ENCODE measurements around the gene SF3A2.
A peak's percentile ranks its signal among the peaks of the same experiment; 100 is the strongest.

SF3A2 gene

GRCh38 chr19:2252055-2252796 is 15.6 kb downstream of the SF3A2 start:
- WGBS, result 87% methylated on average over 74 of the region's 74 CpGs
- no peaks in the 10 kb centered on the region for H3K4me1 ChIP-seq (ENCODE audit: insufficient read depth, low read length)

GRCh38 chr19:2252797-2253105 is 16.1 kb downstream of the SF3A2 start:
- Histone ChIP-seq H3K4me1 (ENCODE audit: insufficient read depth, low read length) (no peaks in the 10 kb centered on the region), H3K9me3 (ENCODE audit: insufficient read depth, low read depth, low read length) (no peaks in the 10 kb centered on the region), H3K9ac (ENCODE audit: low read depth, low read length) (no peak overlapping the region), H3K27ac (ENCODE audit: low read depth, low read length) (no peak overlapping the region), H3K27me3 (ENCODE audit: insufficient read depth, low read length) (peaks cover 45% of the 10 kb centered on the region), H3K36me3 (ENCODE audit: insufficient read depth, low read length) (peaks cover 4% of the 10 kb centered on the region; the same call in 1 of the 2 replicates), H3K4me3 (ENCODE audit: low read length) (peak overlapping the region; percentile 67)
- WGBS, result 50% methylated on average over 18 of the region's 18 CpGs

More at GRCh38 chr19:2252055-2252796, 15.6 kb downstream of the SF3A2 start:
- Histone ChIP-seq H3K36me3 (ENCODE audit: insufficient read depth, low read length) (peaks cover 9% of the 10 kb centered on the region), H3K27ac (ENCODE audit: low read depth, low read length) (no peak overlapping the region), H3K27me3 (ENCODE audit: insufficient read depth, low read length) (peaks cover 45% of the 10 kb centered on the region), H3K9me3 (ENCODE audit: insufficient read depth, low read depth, low read length) (no peaks in the 10 kb centered on the region), H3K9ac (ENCODE audit: low read depth, low read length) (no peak overlapping the region), H3K4me3 (ENCODE audit: low read length) (no peak overlapping the region; the same call in 1 of the 2 replicates)

GRCh38 chr19:2253106-2254063 is 16.8 kb downstream of the SF3A2 start:
- Histone ChIP-seq H3K27ac (ENCODE audit: low read depth, low read length) (no peak overlapping the region), H3K9ac (ENCODE audit: low read depth, low read length) (peak overlapping the region; percentile 9; the same call in 1 of the 2 replicates), H3K36me3 (ENCODE audit: insufficient read depth, low read length) (peaks cover 4% of the 10 kb centered on the region; the same call in 1 of the 2 replicates), H3K9me3 (ENCODE audit: insufficient read depth, low read depth, low read length) (no peaks in the 10 kb centered on the region), H3K4me1 (ENCODE audit: insufficient read depth, low read length) (no peaks in the 10 kb centered on the region), H3K27me3 (ENCODE audit: insufficient read depth, low read length) (peaks cover 45% of the 10 kb centered on the region), H3K4me3 (ENCODE audit: low read length) (peak overlapping the region; percentile 67)
- WGBS, result 5% methylated on average over 77 of the region's 77 CpGs

- no peak overlapping the region for H3K27ac ChIP-seq (ENCODE audit: low read depth, low read length)
- H3K4me1 ChIP-seq (ENCODE audit: insufficient read depth, low read length), result no peaks in the 10 kb centered on the region
- H3K27me3 ChIP-seq (ENCODE audit: insufficient read depth, low read length), result peaks cover 45% of the 10 kb centered on the region
- no peaks in the 10 kb centered on the region for H3K36me3 ChIP-seq (ENCODE audit: insufficient read depth, low read length)
- peak overlapping the region; percentile 9; the same call in 1 of the 2 replicates for H3K9ac ChIP-seq (ENCODE audit: low read depth, low read length)
- peak overlapping the region; percentile 67 for H3K4me3 ChIP-seq (ENCODE audit: low read length)
- 56% methylated on average over 18 of the region's 20 CpGs for WGBS
- H3K9me3 ChIP-seq (ENCODE audit: insufficient read depth, low read depth, low read length), result no peaks in the 10 kb centered on the region
Observed at GRCh38 chr19:2254064-2254872, 17.6 kb downstream of the SF3A2 start.

- Histone ChIP-seq H3K27me3 (ENCODE audit: insufficient read depth, low read length) (peaks cover 42% of the 10 kb centered on the region), H3K9me3 (ENCODE audit: insufficient read depth, low read depth, low read length) (no peaks in the 10 kb centered on the region), H3K36me3 (ENCODE audit: insufficient read depth, low read length) (no peaks in the 10 kb centered on the region), H3K4me1 (ENCODE audit: insufficient read depth, low read length) (no peaks in the 10 kb centered on the region), H3K9ac (ENCODE audit: low read depth, low read length) (no peak overlapping the region), H3K27ac (ENCODE audit: low read depth, low read length) (no peak overlapping the region), H3K4me3 (ENCODE audit: low read length) (no peak overlapping the region)
- WGBS, result 94% methylated on average over 16 of the region's 16 CpGs
Observed at GRCh38 chr19:2255112-2255845, 18.7 kb downstream of the SF3A2 start.

GRCh38 chr19:2255982-2256685 is 19.5 kb downstream of the SF3A2 start, which contains the start of gene JSRP1:
JSRP1 (minus strand) TSS chr19:2256417; CDS start chr19:2255314, 1,103 bp downstream.
- Histone ChIP-seq H3K27me3 (ENCODE audit: insufficient read depth, low read length) (peaks cover 33% of the 10 kb centered on the region), H3K4me3 (ENCODE audit: low read length) (no peak within 1 kb of the TSS), H3K27ac (ENCODE audit: low read depth, low read length) (no peak within 1 kb of the TSS), H3K9me3 (ENCODE audit: insufficient read depth, low read depth, low read length) (no peaks in the 10 kb centered on the region), H3K4me1 (ENCODE audit: insufficient read depth, low read length) (no peaks in the 10 kb centered on the region), H3K36me3 (ENCODE audit: insufficient read depth, low read length) (no peaks in the 10 kb centered on the region), H3K9ac (ENCODE audit: low read depth, low read length) (no peak within 1 kb of the TSS)
- whole genome bisulfite sequencing, result 88% methylated on average over 24 of the region's 24 CpGs

- Histone ChIP-seq H3K9me3 (ENCODE audit: insufficient read depth, low read depth, low read length) (no peaks in the 10 kb centered on the region), H3K27me3 (ENCODE audit: insufficient read depth, low read length) (peaks cover 1% of the 10 kb centered on the region; the same call in 1 of the 2 replicates), H3K36me3 (ENCODE audit: insufficient read depth, low read length) (no peaks in the 10 kb centered on the region), H3K4me1 (ENCODE audit: insufficient read depth, low read length) (no peaks in the 10 kb centered on the region), H3K27ac (ENCODE audit: low read depth, low read length) (no peak overlapping the region), H3K4me3 (ENCODE audit: low read length) (no peak overlapping the region), H3K9ac (ENCODE audit: low read depth, low read length) (no peak overlapping the region)
- 91% methylated on average over 5 of the region's 5 CpGs for WGBS
Observed at GRCh38 chr19:2259336-2259735, 22.7 kb downstream of the SF3A2 start.

GRCh38 chr19:2260341-2260805 is 23.7 kb downstream of the SF3A2 start:
- WGBS, result 92% methylated on average over 11 of the region's 11 CpGs
- Histone ChIP-seq H3K4me1 (ENCODE audit: insufficient read depth, low read length) (no peaks in the 10 kb centered on the region), H3K27ac (ENCODE audit: low read depth, low read length) (no peak overlapping the region), H3K9ac (ENCODE audit: low read depth, low read length) (no peak overlapping the region), H3K36me3 (ENCODE audit: insufficient read depth, low read length) (no peaks in the 10 kb centered on the region), H3K9me3 (ENCODE audit: insufficient read depth, low read depth, low read length) (no peaks in the 10 kb centered on the region), H3K4me3 (ENCODE audit: low read length) (no peak overlapping the region), H3K27me3 (ENCODE audit: insufficient read depth, low read length) (no peaks in the 10 kb centered on the region)

- H3K4me1 ChIP-seq (ENCODE audit: insufficient read depth, low read length), result no peaks in the 10 kb centered on the region
- no peaks in the 10 kb centered on the region for H3K36me3 ChIP-seq (ENCODE audit: insufficient read depth, low read length)
- H3K9ac ChIP-seq (ENCODE audit: low read depth, low read length), result no peak overlapping the region
- no peaks in the 10 kb centered on the region for H3K9me3 ChIP-seq (ENCODE audit: insufficient read depth, low read depth, low read length)
- no peaks in the 10 kb centered on the region for H3K27me3 ChIP-seq (ENCODE audit: insufficient read depth, low read length)
- no peak overlapping the region for H3K27ac ChIP-seq (ENCODE audit: low read depth, low read length)
- WGBS, result 70% methylated on average over 7 of the region's 7 CpGs
- no peak overlapping the region for H3K4me3 ChIP-seq (ENCODE audit: low read length)
Observed at GRCh38 chr19:2261438-2262172, 25.0 kb downstream of the SF3A2 start.
